H9 (cell line): ENCODE data around the gene ZNF77. TPM values are rescaled to one million over a fixed set of nuclear protein-coding genes. Genes with fewer than 3 reads are reported as not detected.
"Not testable (repeated sequence)": the region's sequence is repeated elsewhere in the genome, so short reads cannot be mapped to it uniquely, and the experiment has no call there.

ENCODE experiments used
- DNase-seq: peaks from one replicate; pipeline ENCODE4 v3.0.0-alpha.2; 2017
- H2AFZ ChIP-seq: one replicate; pipeline ENCODE4 v1.6.1; 2013; ENCODE audit warnings: mild to moderate bottlenecking, low read length, control low read depth, moderate library complexity
- H2AK5ac ChIP-seq: 2 replicates; pipeline ENCODE4 v1.6.1; 2013; ENCODE audit warnings: low read length, control low read depth, mixed read lengths; ENCODE audit not compliant: insufficient read length
- H2BK120ac ChIP-seq: one replicate; pipeline ENCODE4 v1.6.1; 2013; ENCODE audit warnings: low read depth, mild to moderate bottlenecking, low read length, control low read depth, inconsistent platforms; ENCODE audit not compliant: poor library complexity, severe bottlenecking
- H2BK12ac ChIP-seq: 2 replicates; pipeline ENCODE4 v1.6.1; 2013; ENCODE audit warnings: low read length, control low read depth, mixed read lengths, low read depth; ENCODE audit not compliant: insufficient read length
- H2BK15ac ChIP-seq: 2 replicates; pipeline ENCODE4 v1.6.1; 2013; ENCODE audit warnings: low read depth, low read length, control low read depth
- H2BK20ac ChIP-seq: one replicate; pipeline ENCODE4 v1.6.1; 2013; ENCODE audit warnings: low read depth, mild to moderate bottlenecking, low read length, control low read depth, inconsistent platforms; ENCODE audit not compliant: poor library complexity, severe bottlenecking
- H2BK5ac ChIP-seq: 2 replicates; pipeline ENCODE4 v1.6.1; 2013; ENCODE audit warnings: low read length, control low read depth, mixed read lengths; ENCODE audit not compliant: insufficient read length
- H3K14ac ChIP-seq: 2 replicates; pipeline ENCODE4 v1.6.1; 2013; ENCODE audit warnings: low read length, control low read depth; ENCODE audit not compliant: insufficient read depth
- H3K18ac ChIP-seq: 2 replicates; pipeline ENCODE4 v1.6.1; 2013; ENCODE audit warnings: low read depth, mild to moderate bottlenecking, mixed read lengths, low read length, control low read depth; ENCODE audit not compliant: insufficient read length
- H3K23ac ChIP-seq: 2 replicates; pipeline ENCODE4 v1.6.1; 2013; ENCODE audit warnings: low read length, control low read depth, mixed read lengths, low read depth; ENCODE audit not compliant: insufficient read length
- H3K23me2 ChIP-seq: 2 replicates; pipeline ENCODE4 v1.6.1; 2013; ENCODE audit warnings: low read depth, mild to moderate bottlenecking, mixed read lengths, low read length, control low read depth; ENCODE audit not compliant: insufficient read length, poor library complexity, severe bottlenecking
- H3K27ac ChIP-seq: 2 replicates; pipeline ENCODE4 v1.5.1; 2013; ENCODE audit warnings: low read length, control low read depth, mixed read lengths, low read depth; ENCODE audit not compliant: insufficient read length
- H3K27me3 ChIP-seq: 2 replicates; pipeline ENCODE4 v1.6.1; 2013; ENCODE audit warnings: low read length, control low read depth, inconsistent platforms; ENCODE audit not compliant: insufficient read depth
- H3K4ac ChIP-seq: 2 replicates; pipeline ENCODE4 v1.6.1; 2013; ENCODE audit warnings: low read depth, mild to moderate bottlenecking, control low read depth, inconsistent platforms, low read length, moderate library complexity
- H3K4me1 ChIP-seq: 2 replicates; pipeline ENCODE4 v1.6.1; 2013; ENCODE audit warnings: low read length, control low read depth, inconsistent platforms; ENCODE audit not compliant: insufficient read depth
- H3K4me2 ChIP-seq: 2 replicates; pipeline ENCODE4 v1.6.1; 2013; ENCODE audit warnings: low read length, control low read depth, mixed read lengths; ENCODE audit not compliant: insufficient read length, insufficient read depth
- H3K56ac ChIP-seq: 2 replicates; pipeline ENCODE4 v1.6.1; 2013; ENCODE audit warnings: low read depth, mild to moderate bottlenecking, mixed read lengths, low read length, control low read depth; ENCODE audit not compliant: insufficient read length
- H3K79me1 ChIP-seq: 2 replicates; pipeline ENCODE4 v1.6.1; 2013; ENCODE audit warnings: low read depth, mild to moderate bottlenecking, moderate library complexity, low read length, control low read depth, inconsistent platforms; ENCODE audit not compliant: insufficient read depth, poor library complexity, severe bottlenecking
- H3K79me2 ChIP-seq: 2 replicates; pipeline ENCODE4 v1.6.1; 2013; ENCODE audit warnings: low read length, control low read depth, inconsistent platforms; ENCODE audit not compliant: insufficient read depth
- H3K9ac ChIP-seq: 2 replicates; pipeline ENCODE4 v1.6.1; 2013; ENCODE audit warnings: low read length, control low read depth, mixed read lengths; ENCODE audit not compliant: insufficient read length; ENCODE audit errors: extremely low read depth
- H3K9me3 ChIP-seq: one replicate; pipeline ENCODE4 v1.6.1; 2013; ENCODE audit warnings: low read depth, low read length, inconsistent platforms; ENCODE audit not compliant: control insufficient read depth
- H3T11ph ChIP-seq: one replicate; pipeline ENCODE4 v1.6.1; 2013; ENCODE audit warnings: mild to moderate bottlenecking, low read length, control low read depth, inconsistent platforms
- H4K20me1 ChIP-seq: one replicate; pipeline ENCODE4 v1.6.1; 2013; ENCODE audit not compliant: control insufficient read depth, insufficient read length, insufficient read depth
- H4K5ac ChIP-seq: 2 replicates; pipeline ENCODE4 v1.6.1; 2013; ENCODE audit warnings: low read depth, mild to moderate bottlenecking, mixed read lengths, low read length, control low read depth; ENCODE audit not compliant: insufficient read length
- H4K8ac ChIP-seq: replicated peaks from 2 replicates; pipeline ENCODE4 v1.6.1; 2013; ENCODE audit warnings: low read length, control low read depth, mixed read lengths, low read depth; ENCODE audit not compliant: insufficient read length
- H4K91ac ChIP-seq: 2 replicates; pipeline ENCODE4 v1.6.1; 2013; ENCODE audit warnings: low read depth, mild to moderate bottlenecking, moderate library complexity, mixed read lengths, low read length, control low read depth; ENCODE audit not compliant: insufficient read length
- H3K27ac Mint-ChIP-seq, 3 experiments: 2 replicates in 2 of 3; 3 replicates in 1 of 3; pipeline ENCODE4 v1.8.0; 2020 to 2021; ENCODE audit warnings: mixed read lengths in 3 of 3, mild to moderate bottlenecking in 1 of 3, moderate library complexity in 1 of 3
- H3K27me3 Mint-ChIP-seq: 2 replicates; pipeline ENCODE4 v1.8.0; 2021; ENCODE audit warnings: low read depth, mild to moderate bottlenecking, moderate library complexity, mixed read lengths
- H3K36me3 Mint-ChIP-seq, 3 experiments: 2 replicates in 2 of 3; 3 replicates in 1 of 3; pipeline ENCODE4 v1.8.0; 2020 to 2021; ENCODE audit warnings: low read depth in 3 of 3, mixed read lengths in 3 of 3; ENCODE audit not compliant: insufficient read depth in 1 of 3
- H3K4me1 Mint-ChIP-seq, 2 experiments: 2 replicates each; pipeline ENCODE4 v1.8.0; 2020; ENCODE audit warnings: mixed read lengths in 2 of 2
- H3K4me3 Mint-ChIP-seq, 2 experiments: 2 replicates in 1 of 2; 3 replicates in 1 of 2; pipeline ENCODE4 v1.8.0; 2020 to 2021; ENCODE audit warnings: mild to moderate bottlenecking in 2 of 2, mixed read lengths in 2 of 2, moderate library complexity in 1 of 2
- H3K9me3 Mint-ChIP-seq, 2 experiments: 2 replicates in 1 of 2; 3 replicates in 1 of 2; pipeline ENCODE4 v1.8.0; 2020; ENCODE audit warnings: mild to moderate bottlenecking in 2 of 2, mixed read lengths in 2 of 2, moderate library complexity in 1 of 2
- CTCF ChIP-seq: fragments of 200-600 bp; sonication (generic); conservative IDR thresholded peaks from 3 replicates; pipeline ENCODE4 v1.8.0; 2021; ENCODE audit warnings: antibody characterized with exemption, mild to moderate bottlenecking
- WGBS: extraction: QIAGEN DNeasy Blood & Tissue Kit; methylation state at CpG from one replicate; pipeline ENCODE4 v1.1.7; 2013; ENCODE audit warnings: missing lambda C conversion rate, low lambda C conversion rate, mixed read lengths; ENCODE audit not compliant: insufficient read length; ENCODE audit errors: extremely low coverage; 5-methylcytosine and 5-hydroxymethylcytosine counted together
- total RNA-seq: library from RNA; stranded (reverse); gene quantifications from 2 replicates; pipeline ENCODE4 v1.2.1, GENCODE V29; 2021

Gene ZNF77
- total RNA-seq, 1 experiment from 2014 or later, result 4.6 TPM

GRCh38 chr19:2942928-2943640 lies 1.7 kb downstream of the ZNF77 start:
- H3K36me3 Mint-ChIP-seq, result peaks cover 12 to 14% (median 13%) of the 10 kb centered on the region in 3 experiments
- H2BK5ac ChIP-seq, result no peak overlapping the region
- no peak for DNase-seq
- H3K18ac ChIP-seq, result no peak overlapping the region
- no peaks in the 10 kb centered on the region for H3K4me1 ChIP-seq
- no peaks in the 10 kb centered on the region for H4K20me1 ChIP-seq
- no peak for TF ChIP-seq CTCF
- no peak overlapping the region for H2BK12ac ChIP-seq
- no peak overlapping the region for H3K23ac ChIP-seq
- no peak overlapping the region for H3T11ph ChIP-seq
- H3K4ac ChIP-seq, result no peak overlapping the region
- H2BK15ac ChIP-seq, result no peak overlapping the region
- H2BK120ac ChIP-seq, result no peak overlapping the region
- no peak overlapping the region for H3K4me2 ChIP-seq
- WGBS, result 100% methylated on average over 1 of the region's 14 CpGs
- H3K79me2 ChIP-seq, result no peaks in the 10 kb centered on the region; the same call in 1 of the 2 replicates
- H3K27ac Mint-ChIP-seq, result no peak overlapping the region
- no peak overlapping the region for H3K14ac ChIP-seq
- no peaks in the 10 kb centered on the region for H3K27me3 ChIP-seq
- H3K9me3 ChIP-seq, result no peaks in the 10 kb centered on the region
- no peak overlapping the region for H4K5ac ChIP-seq
- H3K23me2 ChIP-seq, result peaks cover 5% of the 10 kb centered on the region
- H4K91ac ChIP-seq, result no peak overlapping the region
- H3K56ac ChIP-seq, result no peak overlapping the region
- H3K27ac ChIP-seq, result no peak overlapping the region
- no peak overlapping the region for H4K8ac ChIP-seq
- H3K9ac ChIP-seq, result no peak overlapping the region
- no peak overlapping the region for H2BK20ac ChIP-seq
- peaks cover 5 to 11% of the 10 kb centered on the region in 2 experiments; a peak in 3 of 4 replicates for H3K4me1 Mint-ChIP-seq
- H3K79me1 ChIP-seq, result no peaks in the 10 kb centered on the region
- peak overlapping the region; percentile 42 to 92 for H3K4me3 Mint-ChIP-seq
- no peak overlapping the region for H2AFZ ChIP-seq
- peaks cover 0 to 10% of the 10 kb centered on the region in 2 experiments; a peak in 2 of 5 replicates for H3K9me3 Mint-ChIP-seq
- H2AK5ac ChIP-seq, result no peak overlapping the region
- H3K27me3 Mint-ChIP-seq, result no peaks in the 10 kb centered on the region

GRCh38 chr19:2935863-2936262 lies 8.9 kb downstream of the ZNF77 start:
- H3K14ac ChIP-seq, H3K23ac ChIP-seq, H3K18ac ChIP-seq, H3K4ac ChIP-seq, H3K56ac ChIP-seq, H3K4me1 Mint-ChIP-seq, H2AK5ac ChIP-seq, H2BK15ac ChIP-seq, H3K4me2 ChIP-seq, H3K79me2 ChIP-seq, H3K9ac ChIP-seq, H3K27ac Mint-ChIP-seq, H3K4me3 Mint-ChIP-seq, H3K27me3 ChIP-seq, H3T11ph ChIP-seq, H2BK20ac ChIP-seq, H3K23me2 ChIP-seq, H4K91ac ChIP-seq, H4K20me1 ChIP-seq, H2BK5ac ChIP-seq, H2BK12ac ChIP-seq, H4K5ac ChIP-seq, H4K8ac ChIP-seq, H3K27ac ChIP-seq, DNase-seq, H3K4me1 ChIP-seq, H3K27me3 Mint-ChIP-seq, H2BK120ac ChIP-seq, H3K79me1 ChIP-seq, H2AFZ ChIP-seq: not testable (repeated sequence)
- Mint-ChIP-seq H3K36me3 (peaks cover 75 to 81% (median 78%) of the 10 kb centered on the region in 3 experiments), H3K9me3 (peaks cover 65 to 73% of the 10 kb centered on the region in 2 experiments)
- peaks cover 20% of the 10 kb centered on the region for H3K9me3 ChIP-seq
- WGBS, result no CpG with 5 or more reads among the region's 4 CpGs
